Fibroblast of mammary gland (primary cell): ENCODE measurements around the gene ACOT13.
"Not testable (repeated sequence)": the region's sequence is repeated elsewhere in the genome, so short reads cannot be mapped to it uniquely, and the experiment has no call there.

Source experiments
- DNase-seq: peaks from one replicate; pipeline ENCODE4 v3.0.0-alpha.2; 2010; ENCODE audit warnings: low read depth
- H3K4me3 ChIP-seq: 2 replicates; pipeline ENCODE4 v1.5.1; 2011; ENCODE audit warnings: low read depth, mild to moderate bottlenecking, low read length, moderate library complexity; ENCODE audit not compliant: control insufficient read depth
- CTCF ChIP-seq: conservative IDR thresholded peaks from 2 replicates; pipeline ENCODE4 v1.5.1; 2011; ENCODE audit warnings: low read depth, low read length, inconsistent platforms; ENCODE audit not compliant: control insufficient read depth, insufficient read depth

Gene ACOT13

DNA sequence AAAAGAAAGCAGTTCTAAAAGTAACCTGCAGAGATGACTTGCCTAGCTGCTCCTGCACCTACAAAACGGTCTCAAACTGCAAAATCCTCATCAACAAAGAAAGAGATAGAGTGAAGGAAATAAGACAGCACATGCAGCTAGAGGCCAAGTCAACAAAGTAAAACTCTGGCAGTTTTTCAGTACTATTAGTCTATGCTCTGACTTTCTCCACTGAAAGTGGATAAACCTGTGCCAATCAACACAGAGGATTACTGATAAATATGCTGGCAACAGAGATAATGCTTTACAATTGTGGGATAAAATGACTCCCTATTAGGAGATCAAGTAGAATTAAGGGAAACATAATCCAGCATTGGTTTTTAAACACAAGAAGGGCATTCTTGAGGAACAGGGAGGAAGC is 34.3 kb upstream of the ACOT13 start:
- H3K4me3 ChIP-seq, result no peak overlapping the region
- no peak for TF ChIP-seq CTCF
- no peak for DNase-seq

- DNase-seq, result no peak
- no peak overlapping the region for H3K4me3 ChIP-seq
- no peak for TF ChIP-seq CTCF
These were observed 30.2 kb upstream of the ACOT13 start for GRCh38 chr6:24636681-24637080.

DNA sequence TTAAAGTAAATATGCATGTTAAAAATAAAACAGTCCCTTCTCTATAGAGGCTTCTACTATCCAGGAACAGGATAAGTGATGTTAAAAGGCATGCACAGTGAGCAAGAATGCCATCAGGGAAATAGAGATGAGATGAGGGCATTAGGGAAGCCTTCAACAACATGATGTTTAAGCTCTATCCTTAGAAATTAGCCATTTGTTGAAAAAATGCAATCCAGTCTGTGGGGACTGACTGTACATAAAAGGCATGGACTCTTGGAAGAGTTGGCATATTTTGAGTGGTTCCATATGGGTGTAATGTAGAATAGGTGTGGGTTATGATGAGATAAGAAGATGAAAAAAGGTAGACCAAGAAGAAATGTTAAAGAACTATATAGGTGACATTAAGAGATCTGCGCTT is 26.7 kb upstream of the ACOT13 start:
- TF ChIP-seq CTCF, result no peak
- peak; percentile 7 for DNase-seq
- H3K4me3 ChIP-seq, result no peak overlapping the region

- DNase-seq, H3K4me3 ChIP-seq: not testable (repeated sequence)
These were observed 26.2 kb upstream of the ACOT13 start for GRCh38 chr6:24640631-24641030.

- DNase-seq, result no peak
- H3K4me3 ChIP-seq, result no peak overlapping the region
- TF ChIP-seq CTCF, result no peak
These were observed 24.8 kb upstream of the ACOT13 start for GRCh38 chr6:24642061-24642460.

- H3K4me3 ChIP-seq, result no peak overlapping the region
- TF ChIP-seq CTCF, result no peak
- no peak for DNase-seq
These were observed 23.0 kb upstream of the ACOT13 start for GRCh38 chr6:24643920-24644319.

DNA sequence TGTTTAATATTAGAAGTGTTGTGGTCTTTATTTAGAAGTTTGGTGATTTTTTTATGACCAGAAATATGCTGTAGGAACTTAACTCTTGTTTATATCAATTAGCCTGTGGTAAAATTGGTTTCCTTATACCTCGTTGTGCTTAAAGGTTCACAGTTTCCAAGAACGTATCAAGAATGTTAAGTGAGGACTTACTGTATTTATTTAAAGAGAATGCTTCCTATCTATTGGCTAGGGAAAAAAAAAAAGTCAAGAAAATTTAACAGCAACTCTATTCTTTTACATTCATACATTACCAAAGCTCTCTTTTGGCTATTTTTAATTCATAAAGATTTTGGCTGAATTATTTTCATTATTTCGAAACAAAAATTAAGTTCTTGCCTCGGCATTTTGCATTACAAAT is 22.5 kb upstream of the ACOT13 start:
- no peak for TF ChIP-seq CTCF
- H3K4me3 ChIP-seq, result no peak overlapping the region
- no peak for DNase-seq

- H3K4me3 ChIP-seq, result no peak overlapping the region
- TF ChIP-seq CTCF, result no peak
- DNase-seq, result peak; percentile 11
These were observed 20.1 kb upstream of the ACOT13 start for GRCh38 chr6:24646771-24647170.
